SK-N-SH treated with all-trans-retinoic acid at 6 μM for 48 hours (cell line): Measurements from ENCODE around the gene ABHD11.

Experiments
- CSDC2 ChIP-seq: fragments of 250-450 bp; sonication (Bioruptor Pico); IDR thresholded peaks from 2 replicates; pipeline ENCODE4 v1.5.0; 2020; ENCODE audit warnings: mild to moderate bottlenecking, moderate library complexity
- ISL1 ChIP-seq: fragments of 250-450 bp; sonication (Bioruptor Pico); IDR thresholded peaks from 2 replicates; pipeline ENCODE4 v2.1.2; 2022; ENCODE audit warnings: mild to moderate bottlenecking, moderate library complexity
- RARB ChIP-seq: fragments of 250-450 bp; sonication (Bioruptor Pico); IDR thresholded peaks from 2 replicates; pipeline ENCODE4 v1.8.0; 2021; ENCODE audit warnings: mild to moderate bottlenecking, moderate library complexity
- TCF4 ChIP-seq: fragments of 250-450 bp; sonication (Bioruptor Pico); IDR thresholded peaks from 2 replicates; pipeline ENCODE4 v1.8.0; 2021; ENCODE audit warnings: mild to moderate bottlenecking, moderate library complexity, borderline replicate concordance
- ZFP30 ChIP-seq: fragments of 450-650 bp; formaldehyde crosslinking; IDR thresholded peaks from 2 replicates; pipeline ENCODE4 v1.5.0; 2022; ENCODE audit warnings: mild to moderate bottlenecking, moderate library complexity
- ZNF565 ChIP-seq: fragments of 450-650 bp; formaldehyde crosslinking; conservative IDR thresholded peaks from 2 replicates; pipeline ENCODE4 v1.5.0; 2020; ENCODE audit warnings: low read depth, mild to moderate bottlenecking, moderate library complexity
- ZNF70 ChIP-seq: fragments of 450-650 bp; formaldehyde crosslinking; IDR thresholded peaks from 2 replicates; pipeline ENCODE4 v1.5.0; 2020; ENCODE audit warnings: mild to moderate bottlenecking, moderate library complexity

GRCh38 chr7:73712773-73713172 lies 25.8 kb downstream of the ABHD11 start:
- no peak for TF ChIP-seq TCF4 (CRISPR knock-in tag)
- TF ChIP-seq RARB (CRISPR knock-in tag): no peak
- no peak for TF ChIP-seq CSDC2
- TF ChIP-seq ISL1 (CRISPR knock-in tag): no peak
- TF ChIP-seq ZFP30: no peak
- TF ChIP-seq ZNF565 (CRISPR knock-in tag): no peak
- peak; percentile 100 for TF ChIP-seq ZNF70 (CRISPR knock-in tag)
